GM23248 (cell line): Measurements from ENCODE around the gene RAD51B.

ENCODE experiments used
- EZH2 ChIP-seq: fragments of 200-600 bp; sonication (generic); IDR thresholded peaks from 2 replicates; pipeline ENCODE4 v1.6.1; 2018; ENCODE audit warnings: antibody characterized with exemption, mild to moderate bottlenecking; ENCODE audit not compliant: insufficient read depth, poor library complexity, severe bottlenecking
- EZH2phosphoT487 ChIP-seq: fragments of 200-600 bp; sonication (generic); IDR thresholded peaks from 2 replicates; pipeline ENCODE4 v1.6.1; 2018; ENCODE audit warnings: antibody characterized with exemption, moderate library complexity, mild to moderate bottlenecking, low read depth; ENCODE audit not compliant: insufficient read depth

DNA sequence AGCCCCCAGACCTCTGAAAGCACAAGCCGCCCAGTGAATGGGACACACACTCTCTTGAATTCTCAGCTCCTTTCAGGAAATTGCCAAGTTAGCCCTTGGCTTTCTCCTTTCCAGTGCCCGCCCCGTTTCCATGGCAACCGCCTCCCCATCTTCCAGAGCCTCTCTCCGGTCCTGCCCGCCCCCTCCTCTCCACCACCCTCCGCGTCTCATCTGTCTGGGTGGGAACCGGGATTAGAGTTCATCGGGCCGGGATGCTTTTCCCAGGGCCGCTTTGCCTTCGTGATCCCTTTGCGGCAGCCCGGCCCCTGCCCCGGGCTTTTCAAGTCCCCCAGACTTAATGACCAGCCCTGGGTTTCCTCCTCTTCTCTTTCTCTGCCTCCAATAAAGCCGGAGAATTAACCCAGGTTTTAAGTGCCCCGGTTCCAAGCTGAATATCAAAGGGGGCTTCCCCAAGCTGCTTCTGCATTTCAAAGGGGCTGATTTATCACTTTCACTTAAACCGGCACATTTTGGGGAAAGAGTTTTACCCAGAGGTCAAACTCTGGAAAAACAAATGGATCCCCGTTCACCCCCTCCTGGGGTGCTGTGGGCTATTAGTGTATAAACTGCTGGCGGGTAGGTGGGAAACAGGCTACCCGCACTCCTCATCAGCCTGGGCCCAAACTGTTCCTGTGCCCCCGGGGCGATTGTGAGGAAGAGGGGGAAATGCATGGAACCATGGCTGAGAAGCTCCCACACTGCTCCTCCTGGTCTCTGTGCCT is 871.6 kb downstream of the RAD51B start:
- TF ChIP-seq EZH2 (no peak), EZH2phosphoT487 (no peak)
